NCI-H2196 treated with DMSO at 0.1 percent for 48 hours (cell line): ENCODE measurements around the gene PPM1D.
"Not testable (repeated sequence)": the region's sequence is repeated elsewhere in the genome, so short reads cannot be mapped to it uniquely, and the experiment has no call there.

ENCODE experiments used
- DNase-seq: peaks from one replicate; lab custom pipeline; 2025; ENCODE audit not compliant: unreplicated experiment; lab: John Stamatoyannopoulos, UW

PPM1D gene

DNA sequence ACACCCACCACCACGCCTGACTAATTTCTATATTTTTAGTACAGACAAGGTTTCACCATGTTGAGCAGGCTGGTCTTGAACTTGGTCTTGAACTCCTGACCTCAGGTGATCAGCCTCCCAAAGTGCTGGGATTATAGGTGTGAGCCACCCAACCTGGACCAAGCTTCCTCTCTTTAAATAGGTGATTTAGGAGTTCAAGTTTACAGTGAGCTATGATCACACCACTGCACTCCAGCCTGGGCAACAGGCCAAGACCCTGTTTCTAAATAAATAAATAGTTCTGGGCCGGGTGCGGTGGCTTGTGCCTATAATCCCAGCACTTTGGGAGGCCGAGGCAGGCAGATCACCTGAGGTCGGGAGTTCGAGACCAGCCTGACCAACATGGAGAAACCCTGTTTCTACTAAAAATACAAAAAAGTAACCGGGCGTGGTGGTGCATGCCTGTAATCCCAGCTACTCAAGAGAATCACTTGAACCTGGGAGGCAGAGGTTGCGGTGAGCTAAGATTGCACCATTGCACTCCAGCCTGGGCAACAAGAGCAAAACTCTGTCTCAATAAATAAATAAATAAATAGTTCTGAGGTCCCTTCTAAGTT, 6.5 kb upstream of the PPM1D start:
- not testable (repeated sequence) for DNase-seq

DNA sequence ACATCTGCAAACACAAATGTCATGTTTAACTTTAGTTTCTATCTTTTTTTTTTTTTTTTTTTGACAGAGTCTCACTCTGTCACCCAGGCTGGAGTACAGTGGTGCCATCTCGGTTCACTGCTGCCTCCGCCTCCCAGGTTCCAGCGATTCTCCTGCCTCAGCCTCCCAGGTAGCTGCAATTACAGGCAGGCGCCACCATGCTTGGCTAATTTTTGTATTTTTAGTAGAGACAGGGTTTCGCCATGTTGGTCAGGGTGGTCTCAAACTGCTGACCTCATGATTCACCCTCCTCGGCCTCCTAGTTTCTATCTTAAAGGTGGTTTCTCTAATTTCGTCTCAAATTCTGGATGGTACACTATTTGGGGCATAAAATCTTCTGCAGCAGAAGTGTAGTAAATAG, 5.8 kb upstream of the PPM1D start:
- not testable (repeated sequence) for DNase-seq

DNA sequence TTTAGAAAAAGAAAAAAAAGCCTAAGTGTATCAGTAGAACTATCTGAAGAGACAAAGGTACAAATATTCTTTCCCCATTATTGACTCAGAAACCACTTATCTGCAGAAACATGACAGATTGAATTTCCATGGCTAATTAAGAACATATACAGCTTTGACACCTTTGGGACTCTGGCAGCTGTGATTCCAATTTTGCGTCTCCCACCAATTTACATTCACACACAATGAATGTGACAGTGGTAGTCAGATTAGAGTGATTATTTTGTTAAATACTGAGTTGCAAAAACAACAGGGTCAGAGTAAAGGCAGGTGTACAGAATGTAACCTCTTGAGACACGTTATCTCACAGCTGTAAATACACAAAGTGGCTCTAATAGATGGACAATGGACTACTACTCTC, 5.3 kb upstream of the PPM1D start:
- DNase-seq, result no peak

GRCh38 chr17:60597297-60597696, 2.7 kb upstream of the PPM1D start:
- DNase-seq, result no peak

DNA sequence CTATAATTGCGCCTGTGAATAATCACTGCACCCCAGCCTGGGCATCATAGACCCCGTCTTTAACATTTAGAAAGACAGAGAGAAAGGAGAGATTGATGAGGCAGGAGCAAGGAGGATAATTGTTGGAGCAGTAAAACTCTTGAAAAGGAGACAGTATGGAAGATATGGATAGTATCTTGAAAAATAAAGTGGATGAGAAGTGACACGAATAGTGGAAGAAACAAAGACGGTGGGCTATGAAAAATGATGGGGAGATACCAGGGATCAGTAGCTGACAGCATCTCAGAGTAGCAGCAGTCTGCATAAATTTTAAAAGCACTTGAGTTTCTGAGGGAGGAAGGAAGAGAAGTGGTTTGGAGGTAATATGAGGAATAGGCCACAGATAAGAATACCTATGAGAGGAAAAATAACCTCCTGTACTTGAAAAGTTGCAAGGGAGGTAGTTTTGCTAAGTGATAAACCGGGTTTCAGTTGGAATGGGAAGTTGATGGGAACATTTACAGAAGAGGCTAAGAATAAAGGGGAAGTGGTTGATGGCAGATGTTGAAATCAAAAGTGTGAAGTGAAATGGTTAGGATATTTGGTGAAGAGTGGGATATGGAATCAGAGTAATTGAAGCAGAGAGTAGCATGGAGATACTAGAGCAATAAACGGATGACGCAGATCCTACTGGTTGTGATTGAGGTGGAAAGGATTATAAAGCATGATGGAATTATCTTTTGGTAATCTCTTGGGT, 1.8 kb upstream of the PPM1D start:
- DNase-seq, result no peak

- no peak for DNase-seq
Measured at GRCh38 chr17:60599220-60599619, 773 bp upstream of the PPM1D start.

DNA sequence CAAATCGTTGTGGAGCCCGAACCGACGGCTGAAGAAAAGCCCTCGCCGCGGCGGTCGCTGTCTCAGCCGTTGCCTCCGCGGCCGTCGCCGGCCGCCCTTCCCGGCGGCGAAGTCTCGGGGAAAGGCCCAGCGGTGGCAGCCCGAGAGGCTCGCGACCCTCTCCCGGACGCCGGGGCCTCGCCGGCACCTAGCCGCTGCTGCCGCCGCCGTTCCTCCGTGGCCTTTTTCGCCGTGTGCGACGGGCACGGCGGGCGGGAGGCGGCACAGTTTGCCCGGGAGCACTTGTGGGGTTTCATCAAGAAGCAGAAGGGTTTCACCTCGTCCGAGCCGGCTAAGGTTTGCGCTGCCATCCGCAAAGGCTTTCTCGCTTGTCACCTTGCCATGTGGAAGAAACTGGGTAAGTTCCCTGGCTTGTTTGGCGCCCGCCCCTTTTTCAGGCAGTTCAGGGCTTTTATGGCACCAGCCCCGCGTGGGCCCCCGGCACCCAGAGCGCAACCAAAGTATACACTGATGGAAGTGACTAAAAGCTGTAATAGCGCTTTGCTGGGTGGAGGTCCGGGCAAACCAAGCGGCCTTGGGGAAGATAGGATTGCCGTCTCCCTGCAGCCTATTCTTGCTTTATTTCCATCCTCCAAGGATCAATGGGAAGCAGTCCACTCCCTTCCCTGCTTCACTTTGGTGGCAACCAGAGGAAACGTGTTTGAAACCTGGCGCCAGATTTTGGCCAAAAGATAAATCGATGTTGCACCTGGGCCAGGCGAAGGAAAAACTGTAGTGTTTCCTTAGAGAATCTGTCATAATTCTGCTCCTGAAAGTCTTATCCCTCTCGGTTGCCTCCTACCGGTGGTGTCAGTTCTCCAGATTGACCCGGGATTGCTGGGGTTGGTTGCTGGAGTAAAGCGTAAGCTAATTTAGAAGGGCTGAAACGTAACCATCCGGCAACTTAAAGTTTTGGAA, 775 bp downstream of the PPM1D start:
- DNase-seq, result peak; percentile 63

- DNase-seq, result peak; percentile 10
Measured at GRCh38 chr17:60601447-60602384, 1.7 kb downstream of the PPM1D start.

DNA sequence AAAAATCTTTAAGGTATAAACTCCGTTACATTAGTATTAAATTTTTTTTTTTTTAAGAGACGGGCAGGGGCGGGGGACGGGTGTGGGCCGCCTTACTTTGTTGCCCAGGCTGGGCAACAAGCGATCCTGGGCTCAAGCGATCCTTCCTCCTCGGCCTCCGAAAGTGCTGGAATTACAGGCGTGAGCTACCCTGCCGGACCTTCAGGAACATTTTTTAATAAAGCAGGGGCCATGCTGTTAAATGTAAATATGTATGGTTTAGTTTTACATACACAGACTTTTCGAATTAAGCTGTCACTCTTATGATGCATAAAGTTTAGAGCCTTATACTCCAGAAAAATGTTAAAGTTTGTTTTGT, 2.4 kb downstream of the PPM1D start:
- DNase-seq, result no peak

GRCh38 chr17:60602871-60603270, 2.9 kb downstream of the PPM1D start:
- no peak for DNase-seq

DNA sequence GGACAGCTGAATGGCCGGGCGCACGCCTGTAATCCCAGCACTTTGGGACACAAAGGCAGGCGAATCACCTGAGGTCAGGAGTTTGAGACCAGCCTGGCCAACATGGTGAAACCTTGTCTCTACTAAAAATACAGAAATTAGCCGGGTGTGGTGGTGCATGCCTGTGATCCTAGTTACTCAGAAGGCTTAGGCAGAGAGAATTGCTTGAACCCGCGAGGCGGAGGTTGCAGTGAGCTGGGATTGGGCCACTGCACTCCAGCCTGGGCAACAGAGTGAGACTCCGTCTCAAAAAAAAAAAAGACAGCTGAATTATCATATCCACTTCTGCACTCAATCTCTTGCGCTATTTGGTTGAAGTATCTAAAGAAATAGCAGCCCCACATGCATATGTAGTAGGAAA, 3.5 kb downstream of the PPM1D start:
- not testable (repeated sequence) for DNase-seq

DNA sequence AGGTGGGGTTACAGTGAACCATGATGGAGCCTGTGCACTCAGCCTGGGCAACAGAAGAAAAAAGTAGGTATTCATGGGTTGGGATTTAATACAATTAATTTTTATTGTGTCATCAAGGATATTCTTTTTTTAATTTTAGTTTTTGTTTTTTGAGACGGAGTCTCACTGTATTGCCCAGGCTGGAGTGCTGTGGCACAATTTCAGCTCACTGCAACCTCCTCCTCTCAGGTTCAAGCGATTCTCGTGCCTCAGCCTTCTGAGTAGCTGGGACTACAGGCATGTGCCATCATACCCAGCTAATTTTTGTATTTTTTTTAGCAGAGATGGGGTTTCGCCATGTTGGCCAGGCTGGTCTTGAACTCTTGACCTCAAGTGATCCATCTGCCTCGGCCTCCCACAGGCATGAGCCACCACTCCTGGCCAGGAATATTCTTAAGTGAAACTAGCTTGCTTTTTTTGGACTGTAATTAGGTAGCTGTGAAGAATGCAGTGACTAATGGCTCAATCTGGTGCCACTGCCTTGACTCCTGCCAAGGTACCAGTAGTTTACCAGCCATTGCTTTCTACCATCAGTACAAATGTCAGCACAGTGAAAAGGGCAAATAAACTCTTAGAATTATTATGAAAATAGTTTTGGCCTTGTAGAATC, 4.8 kb downstream of the PPM1D start:
- DNase-seq, result no peak

DNA sequence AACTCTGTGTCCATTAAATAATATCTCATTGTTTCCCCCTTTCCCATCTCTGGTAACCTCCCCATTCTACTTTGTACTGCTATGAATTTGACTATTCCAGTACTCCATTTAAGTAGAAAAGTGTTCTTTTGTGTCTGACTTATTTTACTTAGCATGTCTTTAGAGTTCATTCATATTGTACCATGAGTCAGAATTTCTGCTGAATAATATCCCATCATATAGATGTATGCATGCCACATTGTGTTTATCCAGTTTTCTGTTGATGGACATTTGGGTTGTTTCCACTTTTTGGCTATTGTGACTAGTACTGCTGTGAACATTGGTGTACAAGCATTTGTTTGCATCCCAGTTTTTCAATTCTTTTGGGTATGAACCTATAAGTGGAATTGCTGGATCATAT, 6.0 kb downstream of the PPM1D start:
- no peak for DNase-seq

GRCh38 chr17:60610473-60610872, 10.5 kb downstream of the PPM1D start:
- DNase-seq, result no peak

GRCh38 chr17:60611321-60611720, 11.3 kb downstream of the PPM1D start:
- not testable (repeated sequence) for DNase-seq

DNA sequence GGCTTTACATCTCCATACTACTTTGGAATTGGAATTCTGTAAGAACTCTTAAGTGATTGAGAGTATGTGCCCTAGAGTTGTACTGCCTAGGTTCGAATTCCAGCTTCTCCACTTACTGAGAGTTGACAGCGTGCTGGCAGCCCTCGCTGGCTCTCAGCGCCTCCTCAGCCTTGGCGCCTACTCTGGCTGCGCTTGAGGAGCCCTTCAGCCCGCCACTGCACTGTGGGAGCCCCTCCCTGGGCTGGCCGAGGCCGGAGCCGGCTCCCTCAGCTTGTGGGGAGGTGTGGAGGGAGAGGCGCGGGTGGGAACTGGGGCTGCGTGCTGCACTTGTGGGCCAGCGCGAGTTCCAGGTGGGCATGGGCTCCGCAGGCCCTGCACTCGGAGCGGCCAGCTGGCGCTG, 13.3 kb downstream of the PPM1D start:
- no peak for DNase-seq

GRCh38 chr17:60613796-60614195, 13.8 kb downstream of the PPM1D start:
- DNase-seq, result not testable (repeated sequence)

DNA sequence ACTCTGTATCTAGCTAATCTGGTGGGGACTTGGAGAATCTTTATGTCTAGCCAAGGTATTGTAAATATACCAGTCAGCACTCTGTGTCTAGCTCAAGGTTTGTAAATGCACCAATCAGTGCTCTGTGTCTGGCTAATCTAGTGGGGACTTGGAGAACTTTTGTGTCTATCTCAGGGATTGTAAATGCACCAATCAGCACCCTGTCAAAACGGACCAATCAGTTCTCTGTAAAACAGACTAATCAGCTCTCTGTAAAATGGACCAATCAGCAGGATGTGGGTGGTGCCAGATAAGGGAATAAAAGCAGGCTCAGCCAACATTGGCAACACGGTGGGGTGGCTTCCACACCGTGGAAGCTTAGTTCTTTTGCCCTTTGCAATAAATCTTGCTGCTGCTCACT, 14.3 kb downstream of the PPM1D start:
- DNase-seq, result not testable (repeated sequence)

DNA sequence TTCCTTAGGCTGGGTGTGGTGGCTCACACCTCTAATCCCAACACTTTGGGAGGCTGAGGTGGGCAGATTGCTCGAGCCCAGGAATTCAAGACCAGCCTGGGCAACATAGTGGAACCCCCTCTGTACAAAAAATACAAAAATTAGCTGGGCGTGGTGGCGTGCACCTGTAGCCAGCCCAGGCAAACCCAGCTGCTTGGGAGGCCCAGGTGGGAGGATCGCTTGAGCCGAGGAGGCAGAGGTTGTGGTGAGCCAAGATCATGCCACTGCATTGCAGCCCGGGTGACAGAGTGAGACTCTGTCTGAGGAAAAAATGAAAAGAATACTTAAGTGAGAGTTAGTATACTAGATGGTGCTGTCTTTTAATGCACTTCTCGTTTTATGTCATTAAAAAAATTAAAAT, 15.1 kb downstream of the PPM1D start:
- DNase-seq, result no peak

GRCh38 chr17:60615840-60616239, 15.8 kb downstream of the PPM1D start:
- no peak for DNase-seq
